Measurements from ENCODE around the gene DPF3. TPM values are rescaled to one million over a fixed set of nuclear protein-coding genes. Genes with fewer than 3 reads are reported as not detected.

DPF3 gene
- total RNA-seq, 3 donors from 2014 or later (not counting 1 experiment from before 2014, with no cell fraction given) = 1.4 to 1.8 (median 1.4) TPM

DNA sequence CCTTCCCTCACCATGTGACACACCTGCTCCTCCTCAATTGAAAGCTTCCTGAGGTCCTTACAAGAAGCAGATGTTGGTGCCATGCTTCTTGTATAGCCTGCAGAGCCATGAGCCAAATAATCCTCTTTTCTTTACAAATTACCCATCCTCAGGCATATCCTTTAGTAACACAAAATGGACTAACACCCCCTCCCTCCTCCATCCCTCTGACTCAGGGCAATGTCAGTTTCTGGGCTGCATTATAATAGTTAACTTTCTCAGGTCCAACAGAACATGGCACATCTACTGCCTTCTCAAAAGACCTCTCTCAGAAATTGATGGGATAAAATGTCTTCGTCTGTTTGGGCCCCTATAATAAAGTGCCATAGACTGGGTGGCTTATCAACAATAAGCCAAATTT lies 287.0 kb downstream of the DPF3 start:
- no peak overlapping the region for H3K27ac Mint-ChIP-seq
- no peaks in the 10 kb centered on the region for H3K27me3 ChIP-seq (ENCODE audit: control insufficient read depth, insufficient read depth, low read length)

DNA sequence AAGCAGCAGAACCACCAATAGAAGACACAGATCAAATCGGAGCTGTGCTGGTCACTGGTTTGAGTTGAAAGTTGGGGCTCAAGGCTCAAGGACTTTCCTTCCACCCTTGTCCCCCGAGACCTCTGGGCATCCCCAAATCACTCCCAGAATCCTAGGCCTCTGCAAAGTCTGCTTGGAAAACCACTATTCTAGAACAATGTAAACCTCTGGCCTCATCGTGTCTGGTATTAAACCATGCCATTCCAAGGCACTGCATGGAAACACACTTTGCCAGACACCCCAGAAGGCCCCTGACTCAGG lies 288.0 kb downstream of the DPF3 start:
- TF ChIP-seq, protein P1, sequence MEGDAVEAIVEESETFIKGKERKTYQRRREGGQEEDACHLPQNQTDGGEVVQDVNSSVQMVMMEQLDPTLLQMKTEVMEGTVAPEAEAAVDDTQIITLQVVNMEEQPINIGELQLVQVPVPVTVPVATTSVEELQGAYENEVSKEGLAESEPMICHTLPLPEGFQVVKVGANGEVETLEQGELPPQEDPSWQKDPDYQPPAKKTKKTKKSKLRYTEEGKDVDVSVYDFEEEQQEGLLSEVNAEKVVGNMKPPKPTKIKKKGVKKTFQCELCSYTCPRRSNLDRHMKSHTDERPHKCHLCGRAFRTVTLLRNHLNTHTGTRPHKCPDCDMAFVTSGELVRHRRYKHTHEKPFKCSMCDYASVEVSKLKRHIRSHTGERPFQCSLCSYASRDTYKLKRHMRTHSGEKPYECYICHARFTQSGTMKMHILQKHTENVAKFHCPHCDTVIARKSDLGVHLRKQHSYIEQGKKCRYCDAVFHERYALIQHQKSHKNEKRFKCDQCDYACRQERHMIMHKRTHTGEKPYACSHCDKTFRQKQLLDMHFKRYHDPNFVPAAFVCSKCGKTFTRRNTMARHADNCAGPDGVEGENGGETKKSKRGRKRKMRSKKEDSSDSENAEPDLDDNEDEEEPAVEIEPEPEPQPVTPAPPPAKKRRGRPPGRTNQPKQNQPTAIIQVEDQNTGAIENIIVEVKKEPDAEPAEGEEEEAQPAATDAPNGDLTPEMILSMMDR (IDR thresholded peaks at IDR 0.05) = no peak
- Mint-ChIP-seq H3K27ac (no peak overlapping the region), H3K9me3 (no peaks in the 10 kb centered on the region), H3K4me3 (no peak overlapping the region), H3K27me3 (ENCODE audit: low read depth in 2 of 2) (peaks cover 78 to 97% of the 10 kb centered on the region in 2 donors), H3K4me1 (peaks cover 0 to 14% of the 10 kb centered on the region in 2 donors), H3K36me3 (no peaks in the 10 kb centered on the region)
- Histone ChIP-seq H3K4me1 (ENCODE audit: control insufficient read depth, insufficient read depth, low read length) (peaks cover 7% of the 10 kb centered on the region), H3K36me3 (ENCODE audit: control insufficient read depth, insufficient read depth, low read length) (no peaks in the 10 kb centered on the region), H3K4me3 (ENCODE audit: low read length) (no peak overlapping the region), H3K27me3 (ENCODE audit: control insufficient read depth, insufficient read depth, low read length) (no peaks in the 10 kb centered on the region), H3K27ac (ENCODE audit: low read length) (no peak overlapping the region), H3K9me3 (ENCODE audit: control insufficient read depth, insufficient read depth, low read length) (no peaks in the 10 kb centered on the region)
- DNase-seq (no peak), ATAC-seq (no peak)
- WGBS (ENCODE audit: insufficient coverage) = 96% methylated on average over 3 of the region's 3 CpGs
- intact Hi-C loops (cut with micrococcal nuclease) = no loop called here

More for the DNA sequence above, 287.0 kb downstream of the DPF3 start:
- Mint-ChIP-seq H3K27me3 (ENCODE audit: low read depth in 2 of 2) (peaks cover 73 to 98% of the 10 kb centered on the region in 2 donors), H3K36me3 (no peaks in the 10 kb centered on the region), H3K9me3 (no peaks in the 10 kb centered on the region), H3K4me3 (no peak overlapping the region), H3K4me1 (peaks cover 0 to 14% of the 10 kb centered on the region in 2 donors)
- no peaks in the 10 kb centered on the region for H3K9me3 ChIP-seq (ENCODE audit: control insufficient read depth, insufficient read depth, low read length)
- H3K4me1 ChIP-seq (ENCODE audit: control insufficient read depth, insufficient read depth, low read length) = peaks cover 7% of the 10 kb centered on the region
- 100% methylated on average over 1 of the region's 1 CpG for WGBS (ENCODE audit: insufficient coverage)
- no peak overlapping the region for H3K4me3 ChIP-seq (ENCODE audit: low read length)
- TF ChIP-seq, protein P1 (IDR thresholded peaks at IDR 0.05) = no peak
- H3K36me3 ChIP-seq (ENCODE audit: control insufficient read depth, insufficient read depth, low read length) = no peaks in the 10 kb centered on the region
- ATAC-seq (no peak), DNase-seq (no peak)
- intact Hi-C loops (cut with micrococcal nuclease) = no loop called here
- no peak overlapping the region for H3K27ac ChIP-seq (ENCODE audit: low read length)

DNA sequence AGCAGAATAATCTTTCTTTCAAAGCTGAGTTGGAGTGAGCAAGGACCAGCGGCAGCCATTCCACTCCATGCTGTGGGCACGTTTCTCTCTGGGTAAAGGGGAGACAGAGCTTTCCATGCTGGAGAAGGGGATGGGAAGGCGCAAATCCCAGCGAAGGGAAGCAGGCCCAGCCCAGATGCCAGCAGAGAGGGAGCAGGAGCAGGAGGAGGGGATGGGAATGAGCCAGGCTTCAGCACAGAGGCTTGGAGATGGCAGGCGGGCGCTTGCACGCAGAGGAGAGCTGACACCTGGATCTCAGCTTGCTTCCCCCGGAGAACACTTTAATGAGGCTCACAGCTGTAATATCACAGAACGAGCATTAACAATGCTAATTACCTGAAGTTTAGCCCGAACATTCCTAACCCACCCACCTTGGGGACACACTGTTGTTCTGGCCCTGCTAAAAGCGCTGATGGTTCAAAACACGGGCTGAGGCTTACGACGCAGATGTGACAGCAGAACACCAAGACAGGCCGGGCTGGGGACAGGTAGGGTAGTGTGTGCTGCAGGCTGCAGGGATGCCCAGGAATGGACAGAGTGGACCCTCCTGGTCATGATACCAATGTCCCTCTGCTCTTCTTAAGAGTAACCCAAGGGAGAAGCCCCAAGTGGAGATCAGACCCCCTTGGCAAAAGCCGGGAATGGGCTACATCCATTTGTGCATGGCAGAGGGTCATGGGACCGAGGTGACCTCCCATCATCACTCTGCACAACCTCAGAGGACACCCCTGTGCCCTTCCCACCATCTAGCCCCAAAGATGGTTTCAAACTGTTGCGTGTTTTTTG lies 288.6 kb downstream of the DPF3 start:
- Mint-ChIP-seq H3K4me3 (no peak overlapping the region), H3K4me1 (peaks cover 0 to 18% of the 10 kb centered on the region in 2 donors), H3K27me3 (ENCODE audit: low read depth in 2 of 2) (peaks cover 82 to 93% of the 10 kb centered on the region in 2 donors), H3K27ac (no peak overlapping the region), H3K36me3 (no peaks in the 10 kb centered on the region), H3K9me3 (no peaks in the 10 kb centered on the region)
- WGBS (ENCODE audit: insufficient coverage) = 93% methylated on average over 17 of the region's 18 CpGs
- H3K27ac ChIP-seq (ENCODE audit: low read length) = no peak overlapping the region
- no peak overlapping the region for H3K4me3 ChIP-seq (ENCODE audit: low read length)
- DNase-seq = peak in 1 of 2 donors; percentile 6
- TF ChIP-seq, protein P1 (IDR thresholded peaks at IDR 0.05) = no peak
- intact Hi-C loops (cut with micrococcal nuclease) = no loop called here
- H3K27me3 ChIP-seq (ENCODE audit: control insufficient read depth, insufficient read depth, low read length) = no peaks in the 10 kb centered on the region
- no peaks in the 10 kb centered on the region for H3K9me3 ChIP-seq (ENCODE audit: control insufficient read depth, insufficient read depth, low read length)
- no peak for ATAC-seq
- H3K4me1 ChIP-seq (ENCODE audit: control insufficient read depth, insufficient read depth, low read length) = peaks cover 7% of the 10 kb centered on the region
- no peaks in the 10 kb centered on the region for H3K36me3 ChIP-seq (ENCODE audit: control insufficient read depth, insufficient read depth, low read length)
